Left ventricle myocardium inferior (tissue), 1 donor: ENCODE results near the gene PNO1. TPM values are rescaled to one million over a fixed set of nuclear protein-coding genes. Genes with fewer than 3 reads are reported as not detected.
A peak's percentile ranks its signal among the peaks of the same experiment; 100 is the strongest.

Source experiments
- DNase-seq: peaks from one replicate; pipeline ENCODE4 v3.0.0-alpha.2; 2020
- H3K27ac ChIP-seq: fragments of 200-600 bp; replicated peaks from 2 replicates; pipeline ENCODE4 v1.8.0; 2021
- H3K27me3 ChIP-seq: fragments of 200-600 bp; 2 replicates; pipeline ENCODE4 v1.8.0; 2021; ENCODE audit warnings: low read depth
- H3K36me3 ChIP-seq: fragments of 200-600 bp; 2 replicates; pipeline ENCODE4 v1.8.0; 2021
- H3K4me1 ChIP-seq: fragments of 200-600 bp; 2 replicates; pipeline ENCODE4 v1.8.0; 2021
- H3K4me3 ChIP-seq: fragments of 200-600 bp; 2 replicates; pipeline ENCODE4 v1.8.0; 2021; ENCODE audit warnings: mild to moderate bottlenecking, moderate library complexity
- H3K9me3 ChIP-seq: fragments of 200-600 bp; replicated peaks from 2 replicates; pipeline ENCODE4 v1.8.0; 2021
- intact Hi-C: fragments of 100-400 bp; cut with micrococcal nuclease; formaldehyde crosslinking; loops from one replicate; pipeline ENCODE4 v1.11.0; 2022
- total RNA-seq: library from RNA; stranded (reverse); fragmentation: NEBNext Ultra II Directional; extraction: Animal tissue kit (Norgen Biotek cat#: 25700); gene quantifications from one replicate; pipeline ENCODE4 v1.2.1, GENCODE V29; 2021
- TF ChIP-seq, protein P1 (sequence below): fragments of 200-600 bp; IDR thresholded peaks from 2 replicates; pipeline ENCODE4 v1.8.0; 2021; ENCODE audit warnings: antibody characterized with exemption, mild to moderate bottlenecking, borderline replicate concordance
- donor health status: DM: no; HTN: yes; CAD: no; lungs with severe emphysema.

Gene PNO1
- total RNA-seq, 1 donor from 2014 or later: 8.2 TPM

DNA sequence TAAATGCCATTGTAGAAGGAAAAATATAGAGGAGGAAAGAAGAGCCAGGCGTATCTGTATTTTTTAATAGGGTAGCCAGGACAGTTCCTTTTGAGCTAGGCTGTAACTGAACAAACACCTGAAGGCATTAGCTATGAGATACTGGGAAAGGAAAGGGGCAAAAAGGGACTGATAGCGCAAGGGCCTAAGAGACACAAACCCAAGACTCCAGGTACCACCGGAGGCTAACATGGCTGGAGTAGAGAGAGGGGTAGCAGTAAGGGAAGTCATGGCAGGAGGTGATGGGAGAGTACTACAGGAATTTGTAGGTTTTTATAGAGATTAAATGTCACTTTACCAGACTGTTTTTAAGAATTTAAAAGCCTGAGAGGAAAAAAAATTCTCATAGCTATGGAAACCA lies 20.7 kb downstream of the PNO1 start:
- intact Hi-C loops: no loop called here
- Histone ChIP-seq H3K4me1 (no peaks in the 10 kb centered on the region), H3K27me3 (no peaks in the 10 kb centered on the region), H3K27ac (no peak overlapping the region), H3K36me3 (peaks cover 57% of the 10 kb centered on the region), H3K4me3 (no peak overlapping the region), H3K9me3 (no peaks in the 10 kb centered on the region)
- TF ChIP-seq, protein P1, sequence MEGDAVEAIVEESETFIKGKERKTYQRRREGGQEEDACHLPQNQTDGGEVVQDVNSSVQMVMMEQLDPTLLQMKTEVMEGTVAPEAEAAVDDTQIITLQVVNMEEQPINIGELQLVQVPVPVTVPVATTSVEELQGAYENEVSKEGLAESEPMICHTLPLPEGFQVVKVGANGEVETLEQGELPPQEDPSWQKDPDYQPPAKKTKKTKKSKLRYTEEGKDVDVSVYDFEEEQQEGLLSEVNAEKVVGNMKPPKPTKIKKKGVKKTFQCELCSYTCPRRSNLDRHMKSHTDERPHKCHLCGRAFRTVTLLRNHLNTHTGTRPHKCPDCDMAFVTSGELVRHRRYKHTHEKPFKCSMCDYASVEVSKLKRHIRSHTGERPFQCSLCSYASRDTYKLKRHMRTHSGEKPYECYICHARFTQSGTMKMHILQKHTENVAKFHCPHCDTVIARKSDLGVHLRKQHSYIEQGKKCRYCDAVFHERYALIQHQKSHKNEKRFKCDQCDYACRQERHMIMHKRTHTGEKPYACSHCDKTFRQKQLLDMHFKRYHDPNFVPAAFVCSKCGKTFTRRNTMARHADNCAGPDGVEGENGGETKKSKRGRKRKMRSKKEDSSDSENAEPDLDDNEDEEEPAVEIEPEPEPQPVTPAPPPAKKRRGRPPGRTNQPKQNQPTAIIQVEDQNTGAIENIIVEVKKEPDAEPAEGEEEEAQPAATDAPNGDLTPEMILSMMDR: no peak
- DNase-seq: no peak

DNA sequence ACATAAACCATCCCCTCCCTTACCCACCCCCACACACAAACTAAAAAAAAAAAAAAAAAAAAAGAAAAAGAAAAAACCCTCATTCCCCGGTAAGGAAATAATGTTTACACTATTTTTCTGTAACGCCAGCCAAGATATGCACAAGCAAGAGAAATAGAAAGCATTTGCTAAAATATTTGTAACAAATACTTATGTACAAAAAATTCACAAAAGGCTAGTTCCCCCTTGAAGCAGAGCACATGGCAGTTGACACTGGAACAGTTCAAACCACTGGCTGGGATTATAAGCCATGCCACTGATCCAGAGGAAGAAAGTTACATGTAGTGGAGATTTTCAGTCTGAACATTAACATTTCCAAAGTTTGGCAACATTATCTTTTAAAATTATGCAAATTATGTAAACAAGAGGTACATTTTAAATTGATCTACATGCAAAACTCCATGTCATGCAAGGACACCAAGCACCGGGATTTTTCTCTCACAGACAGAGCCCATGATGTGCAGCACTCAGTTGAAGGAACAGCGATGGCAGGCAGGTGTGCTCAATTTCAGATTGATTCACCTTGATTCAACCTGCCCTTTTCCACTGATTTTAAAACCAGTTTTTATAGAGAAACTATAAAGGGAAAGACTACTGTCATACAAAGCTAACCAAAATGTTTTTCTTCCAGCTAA lies 21.4 kb downstream of the PNO1 start:
- TF ChIP-seq, protein P1: no peak

DNA sequence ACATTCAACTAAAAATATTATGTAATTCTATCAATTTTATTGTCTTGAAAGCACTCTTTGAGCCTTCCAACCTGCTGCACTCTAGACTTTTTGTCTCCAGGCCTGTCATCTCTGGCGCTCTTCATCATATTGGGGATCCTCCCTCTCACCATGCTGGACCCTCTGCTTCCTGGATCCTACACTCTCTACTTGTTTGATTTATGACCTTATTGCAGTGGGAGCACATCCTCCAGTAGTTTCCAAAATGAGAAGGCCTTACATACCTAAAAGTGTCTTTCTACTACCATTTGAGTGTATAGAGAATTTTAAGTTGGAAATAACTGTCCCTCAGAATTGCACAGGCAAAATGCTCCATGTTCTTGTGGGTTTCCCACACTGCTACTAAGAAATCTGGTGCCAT lies 25.2 kb downstream of the PNO1 start:
- no peaks in the 10 kb centered on the region for H3K27me3 ChIP-seq
- H3K27ac ChIP-seq: no peak overlapping the region
- intact Hi-C loops: no loop called here
- no peaks in the 10 kb centered on the region for H3K9me3 ChIP-seq
- TF ChIP-seq, protein P1: no peak
- no peaks in the 10 kb centered on the region for H3K4me1 ChIP-seq
- peaks cover 49% of the 10 kb centered on the region for H3K36me3 ChIP-seq
- no peak for DNase-seq
- no peak overlapping the region for H3K4me3 ChIP-seq

More for the DNA sequence above, 21.4 kb downstream of the PNO1 start:
- H3K27ac ChIP-seq: no peak overlapping the region
- intact Hi-C loops: no loop called here
- no peaks in the 10 kb centered on the region for H3K9me3 ChIP-seq
- no peak for DNase-seq
- H3K4me3 ChIP-seq: no peak overlapping the region
- H3K27me3 ChIP-seq: no peaks in the 10 kb centered on the region
- no peaks in the 10 kb centered on the region for H3K4me1 ChIP-seq
- peaks cover 55% of the 10 kb centered on the region for H3K36me3 ChIP-seq

DNA sequence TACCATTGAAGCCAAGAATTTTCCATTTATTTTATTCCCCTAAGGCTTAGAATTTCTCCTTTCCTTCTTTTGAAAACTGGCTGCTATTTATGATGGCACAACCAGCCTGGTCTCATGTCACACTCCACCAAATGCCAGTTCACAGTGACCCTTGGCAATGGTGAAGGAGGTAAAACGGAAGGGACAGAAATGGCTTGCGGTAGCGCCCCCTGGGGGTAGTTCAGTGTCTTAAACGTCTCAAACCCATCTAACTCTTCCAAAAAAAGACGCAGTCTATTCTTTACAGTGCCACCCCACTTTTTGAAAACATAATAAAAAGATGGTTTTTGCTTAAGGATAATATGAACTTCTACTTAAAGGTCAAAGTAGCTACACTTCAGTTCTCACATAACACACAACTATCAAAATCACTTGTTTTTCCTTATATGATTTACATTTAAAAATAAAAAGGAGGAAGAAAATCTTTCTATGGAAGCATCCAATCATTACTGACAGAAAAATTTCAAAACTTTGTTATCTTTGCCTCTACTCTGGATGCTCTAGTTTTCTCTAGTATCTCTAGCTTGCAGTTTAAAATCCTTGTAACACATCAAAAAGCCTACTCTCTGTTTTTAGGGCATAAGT lies 28.0 kb downstream of the PNO1 start:
- Histone ChIP-seq H3K4me1 (peaks cover 6% of the 10 kb centered on the region), H3K27me3 (no peaks in the 10 kb centered on the region), H3K4me3 (no peak overlapping the region), H3K27ac (no peak overlapping the region), H3K9me3 (no peaks in the 10 kb centered on the region), H3K36me3 (peaks cover 41% of the 10 kb centered on the region)
- DNase-seq: no peak
- TF ChIP-seq, protein P1: peak; percentile 59
- intact Hi-C loops: loop anchor here (2.0 kb wide), 1 partner anchor 19 kb away; no protein-coding TSS in a partner anchor

DNA sequence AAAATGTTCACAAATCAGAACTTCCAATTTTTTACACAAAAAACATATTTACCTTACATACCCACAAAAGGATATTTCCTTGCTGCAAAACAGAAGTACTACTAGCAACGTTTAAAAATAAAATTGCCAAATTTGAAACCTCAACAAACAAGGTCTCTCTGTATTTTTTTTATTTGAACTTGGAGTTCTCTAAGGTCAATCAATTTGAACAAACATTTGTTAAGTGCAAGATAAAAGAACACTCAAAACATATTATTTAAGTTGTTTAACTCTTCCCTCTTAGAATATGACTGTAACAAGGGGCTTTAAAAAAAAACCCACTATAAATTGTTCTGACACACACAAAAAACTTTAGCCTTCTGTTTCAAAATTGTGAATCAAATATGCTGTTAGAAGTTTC lies 29.6 kb downstream of the PNO1 start:
- no peak overlapping the region for H3K4me3 ChIP-seq
- TF ChIP-seq, protein P1: no peak
- peaks cover 31% of the 10 kb centered on the region for H3K36me3 ChIP-seq
- H3K27ac ChIP-seq: no peak overlapping the region
- DNase-seq: no peak
- peaks cover 16% of the 10 kb centered on the region for H3K4me1 ChIP-seq
- intact Hi-C loops: no loop called here
- no peaks in the 10 kb centered on the region for H3K9me3 ChIP-seq
- no peaks in the 10 kb centered on the region for H3K27me3 ChIP-seq
